ENCODE data around the gene AQP11.

Gene AQP11

DNA sequence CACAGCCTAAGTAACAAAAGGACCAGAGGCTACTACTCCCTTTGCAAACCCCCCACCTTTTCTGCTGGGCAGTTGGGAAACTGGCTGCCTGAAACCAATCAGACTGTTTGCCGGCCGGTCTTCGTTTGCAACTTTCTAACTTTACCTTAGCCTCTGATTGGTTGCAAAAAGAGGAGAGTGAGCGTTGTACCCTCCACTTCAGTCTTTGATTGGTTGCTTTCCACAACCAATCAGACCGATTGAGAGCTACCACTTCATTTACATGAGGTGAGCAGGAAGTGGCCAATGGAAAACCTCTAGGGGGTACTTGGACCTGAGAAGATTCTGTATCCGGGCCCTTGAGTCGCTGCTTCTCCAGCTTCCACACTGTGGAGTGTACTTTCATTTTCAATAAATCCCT is 66.6 kb downstream of the AQP11 start:
- no peak overlapping the region for H3K4me3 ChIP-seq (ENCODE audit: low read depth in 1 of 2, low read length in 2 of 2)
- H3K79me2 ChIP-seq (ENCODE audit: insufficient read depth, low read length) = no peaks in the 10 kb centered on the region
- no peak overlapping the region for H3K4me2 ChIP-seq (ENCODE audit: insufficient read depth, low read length)
- H3K4me1 ChIP-seq (ENCODE audit: insufficient read depth, low read length) = no peaks in the 10 kb centered on the region
- DNase-seq (no peak), ATAC-seq (ENCODE audit: insufficient read depth, low read depth) (no peak)
- no peaks in the 10 kb centered on the region for H3K27me3 ChIP-seq (ENCODE audit: insufficient read depth, low read length, poor library complexity)
- no peaks in the 10 kb centered on the region for H4K20me1 ChIP-seq (ENCODE audit: insufficient read depth, low read length)
- H3K27ac ChIP-seq (ENCODE audit: low read length) = no peak overlapping the region
- H3K9me3 ChIP-seq (ENCODE audit: insufficient read depth, low read length, severe bottlenecking) = no peaks in the 10 kb centered on the region
- no peak overlapping the region for H2AFZ ChIP-seq (ENCODE audit: low read depth, low read length)
- H3K9ac ChIP-seq (ENCODE audit: low read depth, low read length) = no peak overlapping the region
- H3K36me3 ChIP-seq (ENCODE audit: insufficient read depth, low read length) = no peaks in the 10 kb centered on the region
- TF ChIP-seq, protein P1, sequence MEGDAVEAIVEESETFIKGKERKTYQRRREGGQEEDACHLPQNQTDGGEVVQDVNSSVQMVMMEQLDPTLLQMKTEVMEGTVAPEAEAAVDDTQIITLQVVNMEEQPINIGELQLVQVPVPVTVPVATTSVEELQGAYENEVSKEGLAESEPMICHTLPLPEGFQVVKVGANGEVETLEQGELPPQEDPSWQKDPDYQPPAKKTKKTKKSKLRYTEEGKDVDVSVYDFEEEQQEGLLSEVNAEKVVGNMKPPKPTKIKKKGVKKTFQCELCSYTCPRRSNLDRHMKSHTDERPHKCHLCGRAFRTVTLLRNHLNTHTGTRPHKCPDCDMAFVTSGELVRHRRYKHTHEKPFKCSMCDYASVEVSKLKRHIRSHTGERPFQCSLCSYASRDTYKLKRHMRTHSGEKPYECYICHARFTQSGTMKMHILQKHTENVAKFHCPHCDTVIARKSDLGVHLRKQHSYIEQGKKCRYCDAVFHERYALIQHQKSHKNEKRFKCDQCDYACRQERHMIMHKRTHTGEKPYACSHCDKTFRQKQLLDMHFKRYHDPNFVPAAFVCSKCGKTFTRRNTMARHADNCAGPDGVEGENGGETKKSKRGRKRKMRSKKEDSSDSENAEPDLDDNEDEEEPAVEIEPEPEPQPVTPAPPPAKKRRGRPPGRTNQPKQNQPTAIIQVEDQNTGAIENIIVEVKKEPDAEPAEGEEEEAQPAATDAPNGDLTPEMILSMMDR (IDR thresholded peaks at IDR 0.05; ENCODE audit: borderline replicate concordance, extremely low read depth, low read length, poor library complexity, severe bottlenecking) = no peak
- TF ChIP-seq EZH2 (IDR thresholded peaks at IDR 0.05; ENCODE audit: borderline replicate concordance, low read depth, low read length, severe bottlenecking) = no peak

DNA sequence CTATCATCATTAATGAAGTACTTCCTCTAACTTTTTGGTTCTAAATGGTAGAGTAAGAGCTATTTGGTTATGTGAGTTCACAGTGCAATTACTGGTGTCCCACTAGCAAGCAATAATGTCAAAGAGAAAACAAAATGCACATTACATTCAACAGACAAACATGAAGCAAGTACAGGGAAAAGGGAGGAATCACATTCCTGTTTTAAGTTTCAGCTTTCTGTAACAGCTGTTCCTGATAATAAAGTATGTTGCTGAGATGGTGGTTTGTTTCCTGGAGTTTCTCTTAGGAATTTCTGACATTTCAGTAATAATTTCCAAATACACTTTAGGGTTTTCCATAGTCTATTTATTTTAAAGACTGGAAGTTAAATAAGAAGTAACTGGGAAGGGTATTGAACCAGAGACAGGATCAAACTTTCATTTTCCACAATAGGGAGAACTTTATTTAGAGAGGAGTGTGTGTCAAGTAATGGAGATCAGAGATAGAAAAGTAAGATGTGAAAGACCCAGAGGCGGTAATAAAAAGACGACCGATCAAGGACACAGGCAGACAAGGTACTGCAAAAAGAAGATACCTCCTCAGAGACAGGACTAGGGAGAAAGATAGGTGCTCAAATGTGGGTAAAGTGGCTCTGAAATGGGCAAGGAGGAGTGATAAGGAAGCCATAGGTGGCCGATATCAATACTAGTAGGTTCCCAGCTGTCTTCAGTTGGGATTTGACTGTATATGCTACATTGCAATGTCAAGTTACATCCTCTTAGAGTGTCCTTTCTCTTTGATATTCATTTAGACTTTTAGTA is 68.7 kb downstream of the AQP11 start:
- no peaks in the 10 kb centered on the region for H3K79me2 ChIP-seq (ENCODE audit: insufficient read depth, low read length)
- H2AFZ ChIP-seq (ENCODE audit: low read depth, low read length) = no peak overlapping the region
- H3K4me2 ChIP-seq (ENCODE audit: insufficient read depth, low read length) = no peak overlapping the region
- TF ChIP-seq EZH2 (IDR thresholded peaks at IDR 0.05; ENCODE audit: borderline replicate concordance, low read depth, low read length, severe bottlenecking) = no peak
- TF ChIP-seq, protein P1 (IDR thresholded peaks at IDR 0.05; ENCODE audit: borderline replicate concordance, extremely low read depth, low read length, poor library complexity, severe bottlenecking) = no peak
- no peaks in the 10 kb centered on the region for H3K4me1 ChIP-seq (ENCODE audit: insufficient read depth, low read length)
- no peaks in the 10 kb centered on the region for H4K20me1 ChIP-seq (ENCODE audit: insufficient read depth, low read length)
- no peak overlapping the region for H3K4me3 ChIP-seq (ENCODE audit: low read depth in 1 of 2, low read length in 2 of 2)
- no peaks in the 10 kb centered on the region for H3K27me3 ChIP-seq (ENCODE audit: insufficient read depth, low read length, poor library complexity)
- ATAC-seq (ENCODE audit: insufficient read depth, low read depth) (no peak; the same call in 2 of the 3 replicates), DNase-seq (no peak)
- no peaks in the 10 kb centered on the region for H3K9me3 ChIP-seq (ENCODE audit: insufficient read depth, low read length, severe bottlenecking)
- no peak overlapping the region for H3K9ac ChIP-seq (ENCODE audit: low read depth, low read length)
- no peak overlapping the region for H3K27ac ChIP-seq (ENCODE audit: low read length)
- H3K36me3 ChIP-seq (ENCODE audit: insufficient read depth, low read length) = no peaks in the 10 kb centered on the region
